ENCODE results near the gene DUOX2. TPM values are rescaled to one million over a fixed set of nuclear protein-coding genes. Genes with fewer than 3 reads are reported as not detected.

DUOX2 gene
- total and polyA plus RNA-seq, 4 donors = 0.06 to 0.08 TPM; not detected in 2

GRCh38 chr15:45143946-45144345 lies 30.0 kb upstream of the DUOX2 start:
- whole genome bisulfite sequencing = 90% methylated on average over 11 of the region's 11 CpGs
- Histone ChIP-seq H3K9ac (ENCODE audit: low read depth in 1 of 2, low read length in 2 of 2) (no peak overlapping the region), H3K9me3 (ENCODE audit: control insufficient read depth in 4 of 4, low read length in 3 of 4) (no peaks in the 10 kb centered on the region), H3K27ac (ENCODE audit: low read depth in 1 of 2, low read length in 2 of 2) (no peak overlapping the region), H3K27me3 (ENCODE audit: control insufficient read depth in 4 of 4, insufficient read depth in 4 of 4, low read length in 3 of 4) (no peaks in the 10 kb centered on the region), H3K4me1 (ENCODE audit: control insufficient read depth in 4 of 4, insufficient read depth in 4 of 4, low read length in 3 of 4) (peaks cover 0 to 9% (median 2%) of the 10 kb centered on the region in 4 donors), H3K4me3 (ENCODE audit: low read depth in 1 of 3, low read length in 3 of 3) (no peak overlapping the region), H3K36me3 (ENCODE audit: control insufficient read depth in 4 of 4, insufficient read depth in 3 of 4, low read depth in 1 of 4, low read length in 3 of 4) (no peaks in the 10 kb centered on the region)
- TF ChIP-seq CTCF (IDR thresholded peaks at IDR 0.05; ENCODE audit: low read depth, low read length, missing input control) (no peak), HNF4G (IDR thresholded peaks at IDR 0.05) (no peak), RXRA (IDR thresholded peaks at IDR 0.05) (no peak), RAD21 (IDR thresholded peaks at IDR 0.05) (no peak), MAX (IDR thresholded peaks at IDR 0.05) (no peak), TAF1 (conservative IDR thresholded peaks at IDR 0.05) (no peak), GABPA (IDR thresholded peaks at IDR 0.05 in 1 of 2, conservative IDR thresholded peaks at IDR 0.05 in 1 of 2) (no peak), ZBTB33 (IDR thresholded peaks at IDR 0.05) (no peak), FOXA2 (IDR thresholded peaks at IDR 0.05) (no peak), NR2F2 (IDR thresholded peaks at IDR 0.05) (no peak), SP1 (IDR thresholded peaks at IDR 0.05) (no peak), REST (IDR thresholded peaks at IDR 0.05) (no peak), FOXA1 (IDR thresholded peaks at IDR 0.05) (no peak), HNF4A (conservative IDR thresholded peaks at IDR 0.05) (no peak), ATF3 (IDR thresholded peaks at IDR 0.05) (no peak), JUND (IDR thresholded peaks at IDR 0.05) (no peak), YY1 (IDR thresholded peaks at IDR 0.05) (no peak), EGR1 (IDR thresholded peaks at IDR 0.05; ENCODE audit: low read depth in 2 of 2) (no peak)
- DNase-seq (ENCODE audit: low spot score) = no peak
